ENCODE measurements around the gene DUSP22.
"Not testable (repeated sequence)": the region's sequence is repeated elsewhere in the genome, so short reads cannot be mapped to it uniquely, and the experiment has no call there.

DUSP22 gene

GRCh38 chr6:362231-362923 lies 70.1 kb downstream of the DUSP22 start:
- DNase-seq (ENCODE audit: low read depth in 2 of 3, low spot score in 1 of 3), result no peak

- DNase-seq (ENCODE audit: low read depth in 2 of 3, low spot score in 1 of 3), result no peak
These were observed 70.6 kb downstream of the DUSP22 start for GRCh38 chr6:362924-363249.

- no peak for DNase-seq (ENCODE audit: low read depth in 2 of 3, low spot score in 1 of 3)
These were observed 71.0 kb downstream of the DUSP22 start for GRCh38 chr6:363291-363690.

- DNase-seq (ENCODE audit: low read depth in 2 of 3, low spot score in 1 of 3), result no peak
These were observed 71.6 kb downstream of the DUSP22 start for GRCh38 chr6:363909-364308.

GRCh38 chr6:364609-365540 lies 72.6 kb downstream of the DUSP22 start:
- DNase-seq (ENCODE audit: low read depth in 2 of 3, low spot score in 1 of 3), result no peak

- DNase-seq (ENCODE audit: low read depth in 2 of 3, low spot score in 1 of 3), result no peak
These were observed 73.5 kb downstream of the DUSP22 start for GRCh38 chr6:365835-366234.

- DNase-seq (ENCODE audit: low read depth in 2 of 3, low spot score in 1 of 3), result no peak
These were observed 74.4 kb downstream of the DUSP22 start for GRCh38 chr6:366389-367297.

GRCh38 chr6:367298-367794 lies 75.1 kb downstream of the DUSP22 start:
- DNase-seq (ENCODE audit: low read depth in 2 of 3, low spot score in 1 of 3), result no peak

- no peak for DNase-seq (ENCODE audit: low read depth in 2 of 3, low spot score in 1 of 3)
These were observed 75.8 kb downstream of the DUSP22 start for GRCh38 chr6:367891-368630.

- DNase-seq (ENCODE audit: low read depth in 2 of 3, low spot score in 1 of 3), result no peak
These were observed 77.5 kb downstream of the DUSP22 start for GRCh38 chr6:369559-370431.

- no peak for DNase-seq (ENCODE audit: low read depth in 2 of 3, low spot score in 1 of 3)
These were observed 78.3 kb downstream of the DUSP22 start for GRCh38 chr6:370555-370954.

GRCh38 chr6:371851-372250 lies 79.6 kb downstream of the DUSP22 start:
- DNase-seq (ENCODE audit: low read depth in 2 of 3, low spot score in 1 of 3), result not testable (repeated sequence)

GRCh38 chr6:372336-372911 lies 80.1 kb downstream of the DUSP22 start:
- DNase-seq (ENCODE audit: low read depth in 2 of 3, low spot score in 1 of 3), result no peak

- no peak for DNase-seq (ENCODE audit: low read depth in 2 of 3, low spot score in 1 of 3)
These were observed 80.7 kb downstream of the DUSP22 start for GRCh38 chr6:373031-373430.

- DNase-seq (ENCODE audit: low read depth in 2 of 3, low spot score in 1 of 3), result no peak
These were observed 81.8 kb downstream of the DUSP22 start for GRCh38 chr6:373773-374724.

- no peak for DNase-seq (ENCODE audit: low read depth in 2 of 3, low spot score in 1 of 3)
These were observed 82.7 kb downstream of the DUSP22 start for GRCh38 chr6:374956-375355.

GRCh38 chr6:376827-377640 lies 84.7 kb downstream of the DUSP22 start:
- no peak for DNase-seq (ENCODE audit: low read depth in 2 of 3, low spot score in 1 of 3)
